Breast epithelium (tissue), 3 donors: ENCODE data around the gene CCDC187.

ENCODE experiments used
- CTCF ChIP-seq, 3 donors: fragments of 450-650 bp; IDR thresholded peaks; one replicate each; pipeline ENCODE4 v1.5.1; 2016 to 2017; ENCODE audit warnings: antibody characterized with exemption in 3 of 3, mild to moderate bottlenecking in 3 of 3, moderate library complexity in 3 of 3
- POLR2A ChIP-seq: fragments of 450-650 bp; IDR thresholded peaks from one replicate; pipeline ENCODE4 v1.6.1; 2016; ENCODE audit warnings: antibody characterized with exemption, mild to moderate bottlenecking, moderate library complexity

GRCh38 chr9:136336881-136337280 is 33.0 kb upstream of the CCDC187 start:
- no peak for TF ChIP-seq POLR2A
- no peak for TF ChIP-seq CTCF (IDR thresholded peaks at IDR 0.05)
